Smooth muscle cell (in vitro differentiated cells): Measurements from ENCODE around the gene ATG13. TPM values are rescaled to one million over a fixed set of nuclear protein-coding genes. Genes with fewer than 3 reads are reported as not detected.
"Not testable (repeated sequence)": the region's sequence is repeated elsewhere in the genome, so short reads cannot be mapped to it uniquely, and the experiment has no call there.

Source experiments
- DNase-seq: peaks from one replicate; lab custom pipeline; 2025; ENCODE audit not compliant: unreplicated experiment; lab: John Stamatoyannopoulos, UW
- H2AFZ ChIP-seq: fragments of 200-600 bp; sonication (generic); 2 replicates; pipeline ENCODE4 v1.6.0; 2016; ENCODE audit warnings: antibody characterized with exemption, low read depth, mild to moderate bottlenecking
- H3F3A ChIP-seq: fragments of 200-600 bp; sonication (generic); 2 replicates; pipeline ENCODE4 v1.6.0; 2017; ENCODE audit warnings: antibody characterized with exemption, low read depth
- H3K27ac ChIP-seq: fragments of 200-600 bp; sonication (generic); 2 replicates; pipeline ENCODE4 v1.5.1; 2016; ENCODE audit warnings: low read depth, mild to moderate bottlenecking
- H3K27me3 ChIP-seq: fragments of 200-600 bp; sonication (generic); 2 replicates; pipeline ENCODE4 v1.6.1; 2016; ENCODE audit warnings: low read depth, mild to moderate bottlenecking
- H3K36me3 ChIP-seq: fragments of 200-600 bp; sonication (generic); 2 replicates; pipeline ENCODE4 v1.5.1; 2016; ENCODE audit warnings: low read depth
- H3K4me1 ChIP-seq: fragments of 200-600 bp; sonication (generic); 2 replicates; pipeline ENCODE4 v1.5.1; 2016; ENCODE audit warnings: low read depth
- H3K4me2 ChIP-seq: fragments of 200-600 bp; sonication (generic); 2 replicates; pipeline ENCODE4 v1.6.0; 2016; ENCODE audit warnings: mild to moderate bottlenecking
- H3K4me3 ChIP-seq: fragments of 200-600 bp; sonication (generic); 2 replicates; pipeline ENCODE4 v1.5.1; 2016; ENCODE audit warnings: mild to moderate bottlenecking
- H3K79me2 ChIP-seq: fragments of 200-600 bp; sonication (generic); 2 replicates; pipeline ENCODE4 v1.6.0; 2016; ENCODE audit warnings: low read depth, mild to moderate bottlenecking
- H3K9ac ChIP-seq: fragments of 200-600 bp; sonication (generic); 2 replicates; pipeline ENCODE4 v1.6.0; 2016; ENCODE audit warnings: low read depth
- H3K9me3 ChIP-seq: fragments of 200-600 bp; sonication (generic); replicated peaks from 2 replicates; pipeline ENCODE4 v1.5.1; 2016; ENCODE audit warnings: low read depth
- H4K20me1 ChIP-seq: fragments of 200-600 bp; sonication (generic); 2 replicates; pipeline ENCODE4 v1.6.0; 2016; ENCODE audit warnings: low read depth
- CTCF ChIP-seq: fragments of 200-600 bp; sonication (generic); IDR thresholded peaks from 2 replicates; pipeline ENCODE4 v1.5.1; 2017; ENCODE audit warnings: borderline replicate concordance, mild to moderate bottlenecking, antibody characterized with exemption; ENCODE audit not compliant: insufficient read depth, poor library complexity, severe bottlenecking
- WGBS: methylation state at CpG from one replicate; pipeline ENCODE4 v1.1.7; 2016; ENCODE audit warnings: low lambda C conversion rate; 5-methylcytosine and 5-hydroxymethylcytosine counted together
- polyA plus RNA-seq: library from polyadenylated mRNA; unstranded; fragments of >200 nt; fragmentation: Nextera tagmentation; extraction: Ambion mirVana; gene quantifications from 2 replicates; pipeline ENCODE4 v1.2.1, GENCODE V29; 2016
- total RNA-seq: library from RNA; depleted of rRNA; stranded (reverse); fragments of >200 nt; gene quantifications from 2 replicates; pipeline ENCODE4 v1.2.3, GENCODE V29; 2014

Gene ATG13
- total and polyA plus RNA-seq, 2 experiments from 2014 or later, result 66.3 to 96.5 TPM

- H3F3A ChIP-seq, result peaks cover 5% of the 10 kb centered on the region
- H3K27me3 ChIP-seq, result no peaks in the 10 kb centered on the region
- H3K9ac ChIP-seq, result peak overlapping the region; percentile 17
- peaks cover 4% of the 10 kb centered on the region for H3K4me1 ChIP-seq
- no peak overlapping the region for H3K4me3 ChIP-seq
- no peaks in the 10 kb centered on the region for H4K20me1 ChIP-seq
- no peak for TF ChIP-seq CTCF
- H3K27ac ChIP-seq, result peak overlapping the region; percentile 63
- H3K9me3 ChIP-seq, result no peaks in the 10 kb centered on the region
- DNase-seq, result no peak
- H3K36me3 ChIP-seq, result no peaks in the 10 kb centered on the region
- H3K4me2 ChIP-seq, result no peak overlapping the region
- H3K79me2 ChIP-seq, result no peaks in the 10 kb centered on the region
- no peak overlapping the region for H2AFZ ChIP-seq
- WGBS, result 72% methylated on average over 10 of the region's 10 CpGs
Measured at GRCh38 chr11:46710821-46711269, 93.5 kb downstream of the ATG13 start.

DNA sequence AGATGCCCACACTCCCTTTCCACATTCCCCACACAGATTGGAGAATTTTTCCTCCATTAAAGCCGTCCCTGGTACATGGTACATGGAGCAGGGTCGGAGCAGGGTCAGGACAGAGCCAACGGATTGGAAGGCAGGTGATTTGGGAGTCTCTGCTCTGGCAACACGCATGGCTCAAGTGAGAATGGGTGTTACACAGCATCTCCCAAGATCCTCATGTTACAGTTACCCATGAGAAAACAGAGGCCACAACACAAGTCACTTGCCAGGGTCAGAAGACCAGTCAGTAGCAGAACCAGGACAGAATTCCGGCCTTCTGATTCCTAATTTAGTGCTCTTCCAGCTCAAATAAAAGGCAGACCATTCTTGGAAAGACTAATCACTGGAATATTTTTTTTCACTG is 94.0 kb downstream of the ATG13 start:
- TF ChIP-seq CTCF, result no peak
- no peak overlapping the region for H3K4me3 ChIP-seq
- H3K4me1 ChIP-seq, result peaks cover 4% of the 10 kb centered on the region
- peak overlapping the region; percentile 17 for H3K9ac ChIP-seq
- H3K4me2 ChIP-seq, result no peak overlapping the region
- no peaks in the 10 kb centered on the region for H3K27me3 ChIP-seq
- peaks cover 5% of the 10 kb centered on the region for H3F3A ChIP-seq
- no peak for DNase-seq
- H2AFZ ChIP-seq, result no peak overlapping the region
- no peaks in the 10 kb centered on the region for H3K36me3 ChIP-seq
- H3K27ac ChIP-seq, result peak overlapping the region; percentile 63
- no peaks in the 10 kb centered on the region for H4K20me1 ChIP-seq
- no peaks in the 10 kb centered on the region for H3K79me2 ChIP-seq
- 93% methylated on average over 5 of the region's 5 CpGs for WGBS
- H3K9me3 ChIP-seq, result no peaks in the 10 kb centered on the region

DNA sequence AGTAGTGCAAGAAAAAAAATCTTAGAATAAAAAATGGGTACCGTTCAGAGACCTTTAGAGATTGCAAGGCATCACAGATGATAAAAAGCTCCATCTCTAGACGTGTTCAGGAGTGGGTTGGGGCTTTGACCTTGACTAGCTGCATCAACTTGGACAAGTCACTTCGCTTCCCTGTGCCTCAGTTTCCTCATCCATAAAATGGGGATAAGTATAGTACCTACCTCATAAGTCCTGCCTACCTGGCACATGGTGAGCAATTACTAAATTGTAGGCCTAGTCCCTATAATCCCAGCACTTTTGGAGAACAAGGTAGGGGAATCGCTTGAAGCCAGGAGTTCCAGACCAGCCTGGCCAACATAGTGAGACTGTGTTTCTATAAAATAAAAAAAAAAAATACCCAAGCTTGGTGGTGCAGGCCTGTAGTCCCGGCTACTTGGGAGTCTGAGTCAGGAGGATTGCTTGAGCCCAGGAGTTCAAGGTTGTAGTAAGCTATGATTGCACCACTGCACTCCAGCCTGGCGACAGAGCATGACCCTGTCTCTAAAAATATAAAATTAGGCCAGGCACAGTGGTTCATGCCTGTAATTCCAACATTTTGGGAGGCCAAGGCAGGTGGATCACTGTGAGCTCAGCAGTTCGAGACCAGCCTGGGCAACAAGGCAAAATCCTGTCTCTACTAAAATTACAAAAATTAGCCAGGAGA is 95.7 kb downstream of the ATG13 start:
- Histone ChIP-seq H3K79me2 (no peaks in the 10 kb centered on the region), H3K4me3 (no peak overlapping the region), H3K27me3 (no peaks in the 10 kb centered on the region), H3K9ac (no peak overlapping the region), H3K4me1 (peaks cover 4% of the 10 kb centered on the region), H3K27ac (no peak overlapping the region), H3K9me3 (no peaks in the 10 kb centered on the region), H3K4me2 (no peak overlapping the region), H4K20me1 (no peaks in the 10 kb centered on the region), H3K36me3 (no peaks in the 10 kb centered on the region), H2AFZ (no peak overlapping the region), H3F3A (peaks cover 5% of the 10 kb centered on the region)
- no peak for TF ChIP-seq CTCF
- no peak for DNase-seq
- WGBS, result 90% methylated on average over 7 of the region's 7 CpGs

- not testable (repeated sequence) for H3K9me3 ChIP-seq, H3K4me2 ChIP-seq, H3K9ac ChIP-seq, H3F3A ChIP-seq, H2AFZ ChIP-seq, H3K4me1 ChIP-seq, H3K36me3 ChIP-seq, H3K27me3 ChIP-seq, H3K79me2 ChIP-seq, H3K4me3 ChIP-seq, DNase-seq, H4K20me1 ChIP-seq, H3K27ac ChIP-seq
- 95% methylated on average over 2 of the region's 2 CpGs for WGBS
Measured at GRCh38 chr11:46717825-46718154, 100.4 kb downstream of the ATG13 start.
